GM06990 (cell line): ENCODE measurements around the gene MAPK1IP1L.
"Not testable (repeated sequence)": the region's sequence is repeated elsewhere in the genome, so short reads cannot be mapped to it uniquely, and the experiment has no call there.

Experiments
- DNase-seq: peaks from one replicate; pipeline ENCODE4 v3.0.0-alpha.2; 2011; ENCODE audit not compliant: insufficient read length; ENCODE audit errors: extremely low read depth
- H3K27me3 ChIP-seq: replicated peaks from 2 replicates; pipeline ENCODE4 v1.6.0; 2011; ENCODE audit warnings: low read length; ENCODE audit not compliant: control insufficient read depth, insufficient read depth
- H3K36me3 ChIP-seq: 2 replicates; pipeline ENCODE4 v1.5.1; 2011; ENCODE audit warnings: low read length; ENCODE audit not compliant: control insufficient read depth, insufficient read depth
- H3K4me3 ChIP-seq: replicated peaks from 2 replicates; pipeline ENCODE4 v1.5.1; 2011; ENCODE audit warnings: low read depth, mild to moderate bottlenecking, control low read depth, low read length
- TF ChIP-seq, protein P1 (sequence below): IDR thresholded peaks from 2 replicates; pipeline ENCODE4 v1.5.1; 2011; ENCODE audit warnings: low read length, control low read depth, mild to moderate bottlenecking, inconsistent platforms; ENCODE audit not compliant: insufficient read depth, poor library complexity, severe bottlenecking

Gene MAPK1IP1L

DNA sequence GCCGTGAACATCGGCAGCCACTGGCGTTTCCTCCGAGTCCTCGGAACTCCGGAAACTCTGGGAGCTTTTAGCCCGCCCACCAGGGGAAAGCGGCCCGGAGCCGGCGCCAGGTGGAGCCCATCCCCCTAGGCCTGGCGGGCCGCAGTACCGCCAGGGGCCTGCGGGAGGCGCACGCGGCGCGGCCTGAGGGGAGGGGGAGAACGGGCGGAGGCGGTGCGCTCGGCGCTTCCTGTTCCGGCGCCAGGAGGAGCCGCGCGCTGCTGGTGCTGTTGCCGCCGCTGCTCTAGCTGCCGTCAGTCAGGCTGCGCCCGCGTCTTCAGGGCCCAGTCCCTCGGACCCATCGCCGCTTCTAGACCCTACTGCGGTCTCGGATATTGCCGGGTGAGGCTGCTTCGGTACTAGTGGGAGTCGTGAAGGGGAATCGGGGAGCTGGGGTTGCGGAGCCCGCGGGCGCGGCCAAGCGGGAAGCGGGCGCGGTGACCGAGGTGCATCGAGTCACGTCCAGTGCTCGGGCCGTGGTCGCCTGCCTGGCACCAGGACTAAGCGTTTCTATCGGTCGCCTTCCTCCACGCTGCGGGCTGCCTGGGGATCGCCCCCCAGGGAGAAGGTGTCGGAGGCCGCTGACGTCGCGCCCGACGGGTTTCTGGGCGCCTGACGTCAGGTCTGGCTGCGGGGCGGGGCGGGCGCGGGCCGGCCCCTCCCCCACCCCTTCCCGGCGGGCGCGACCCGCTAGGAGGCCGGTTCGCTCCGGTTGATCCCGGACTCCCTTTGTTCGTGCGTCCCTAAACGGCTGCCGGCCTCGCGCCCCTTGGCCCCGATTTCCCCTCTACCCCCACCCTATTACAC lies at the start of gene MAPK1IP1L:
Gene MAPK1IP1L (plus strand): TSS at position 225 of the 846 bp plus-strand sequence. CDS start 10,037 bp downstream, outside the sequence.
- H3K4me3 ChIP-seq, result peak within 1 kb of the TSS; percentile 100
- no peaks in the 10 kb centered on the region for H3K36me3 ChIP-seq
- TF ChIP-seq, protein P1, sequence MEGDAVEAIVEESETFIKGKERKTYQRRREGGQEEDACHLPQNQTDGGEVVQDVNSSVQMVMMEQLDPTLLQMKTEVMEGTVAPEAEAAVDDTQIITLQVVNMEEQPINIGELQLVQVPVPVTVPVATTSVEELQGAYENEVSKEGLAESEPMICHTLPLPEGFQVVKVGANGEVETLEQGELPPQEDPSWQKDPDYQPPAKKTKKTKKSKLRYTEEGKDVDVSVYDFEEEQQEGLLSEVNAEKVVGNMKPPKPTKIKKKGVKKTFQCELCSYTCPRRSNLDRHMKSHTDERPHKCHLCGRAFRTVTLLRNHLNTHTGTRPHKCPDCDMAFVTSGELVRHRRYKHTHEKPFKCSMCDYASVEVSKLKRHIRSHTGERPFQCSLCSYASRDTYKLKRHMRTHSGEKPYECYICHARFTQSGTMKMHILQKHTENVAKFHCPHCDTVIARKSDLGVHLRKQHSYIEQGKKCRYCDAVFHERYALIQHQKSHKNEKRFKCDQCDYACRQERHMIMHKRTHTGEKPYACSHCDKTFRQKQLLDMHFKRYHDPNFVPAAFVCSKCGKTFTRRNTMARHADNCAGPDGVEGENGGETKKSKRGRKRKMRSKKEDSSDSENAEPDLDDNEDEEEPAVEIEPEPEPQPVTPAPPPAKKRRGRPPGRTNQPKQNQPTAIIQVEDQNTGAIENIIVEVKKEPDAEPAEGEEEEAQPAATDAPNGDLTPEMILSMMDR, result peak; percentile 80
- DNase-seq, result peak; percentile 94
- H3K27me3 ChIP-seq, result no peaks in the 10 kb centered on the region

DNA sequence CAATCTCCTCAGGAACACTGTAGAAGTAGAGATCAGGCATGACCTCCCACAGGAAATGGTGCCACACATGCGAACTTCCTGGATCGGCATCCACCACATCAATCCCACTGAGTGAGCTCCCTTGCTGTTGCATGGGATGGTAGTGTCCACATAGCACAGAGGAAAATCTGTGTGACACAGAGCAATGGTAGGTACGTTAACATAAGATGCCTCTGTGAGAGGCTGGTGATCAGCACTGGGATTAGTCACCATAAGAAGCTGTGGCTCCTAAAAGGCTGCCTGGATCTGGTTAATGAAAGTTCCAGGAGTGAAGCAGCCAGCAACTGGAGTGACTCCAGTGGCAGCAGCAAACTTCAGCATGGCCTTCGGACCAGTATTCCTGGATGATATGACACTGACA lies 46.4 kb upstream of the MAPK1IP1L start:
- Histone ChIP-seq H3K27me3 (no peaks in the 10 kb centered on the region), H3K36me3 (peaks cover 9% of the 10 kb centered on the region), H3K4me3 (no peak overlapping the region)
- no peak for DNase-seq
- TF ChIP-seq, protein P1, result no peak

DNA sequence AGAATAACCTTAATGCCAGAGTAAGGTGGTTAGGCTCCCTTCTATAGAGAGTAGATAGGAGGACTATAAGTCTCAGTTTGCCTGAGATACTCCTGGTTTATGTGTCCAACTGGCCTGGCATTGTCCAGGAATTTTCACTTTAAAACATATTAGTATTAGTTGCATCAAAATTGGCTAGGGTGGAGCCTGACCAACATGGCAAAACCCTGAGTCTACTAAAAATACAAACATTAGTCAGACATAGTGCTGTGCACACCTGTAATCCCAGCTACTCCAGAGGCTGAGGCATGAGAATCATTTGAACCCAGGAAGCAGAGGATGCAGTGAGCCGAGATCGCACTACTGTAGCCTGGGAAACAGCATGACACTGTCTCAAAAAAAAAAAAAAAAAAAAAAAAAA lies 36.4 kb upstream of the MAPK1IP1L start:
- peaks cover 3% of the 10 kb centered on the region for H3K36me3 ChIP-seq
- H3K27me3 ChIP-seq, result no peaks in the 10 kb centered on the region
- TF ChIP-seq, protein P1, result no peak
- no peak for DNase-seq
- no peak overlapping the region for H3K4me3 ChIP-seq

DNA sequence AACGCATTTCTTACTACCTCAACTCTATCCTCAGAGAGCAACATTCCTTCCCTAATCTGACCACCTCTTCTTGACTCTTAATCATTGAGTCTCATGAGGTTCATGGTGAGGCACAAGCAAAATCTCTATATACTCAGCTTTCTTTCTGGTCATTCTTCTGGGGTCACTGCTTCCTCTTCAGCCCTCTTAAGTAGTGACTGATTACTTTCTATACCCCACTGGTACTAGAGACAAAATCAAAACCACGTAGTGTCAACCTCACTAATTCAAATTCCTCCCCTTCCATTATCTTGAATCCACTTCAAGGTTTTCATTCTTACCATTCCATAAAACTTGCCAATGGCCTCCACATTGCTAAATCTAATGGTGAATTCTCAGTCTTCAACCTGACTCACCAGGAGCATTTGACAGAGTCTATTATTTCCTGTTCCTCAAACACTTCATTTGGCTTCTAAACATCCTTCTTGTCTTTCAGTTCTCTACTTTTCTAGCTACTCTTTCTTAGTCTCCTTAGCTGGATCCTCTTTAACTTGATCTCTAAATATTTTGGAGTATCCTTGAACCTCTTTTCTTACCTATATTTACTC lies 31.4 kb upstream of the MAPK1IP1L start:
- TF ChIP-seq, protein P1, result no peak
- Histone ChIP-seq H3K4me3 (no peak overlapping the region), H3K27me3 (no peaks in the 10 kb centered on the region), H3K36me3 (peaks cover 1% of the 10 kb centered on the region)
- DNase-seq, result no peak

DNA sequence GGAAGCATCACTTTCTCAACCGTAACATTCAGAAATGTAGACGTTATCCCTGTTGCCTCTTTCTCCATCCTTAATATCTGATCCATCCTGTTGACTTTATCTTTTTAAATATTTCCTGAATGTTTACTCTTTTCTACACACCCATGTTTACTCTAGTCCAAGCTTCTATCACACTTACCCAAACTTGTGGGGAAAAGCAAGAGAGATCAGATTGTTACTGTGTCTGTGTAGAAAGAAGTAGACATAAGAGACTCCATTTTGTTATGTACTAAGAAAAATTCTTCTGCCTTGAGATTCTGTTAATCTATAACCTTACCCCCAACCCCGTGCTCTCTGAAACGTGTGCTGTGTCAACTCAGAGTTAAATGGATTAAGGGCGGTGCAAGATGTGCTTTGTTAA lies 27.1 kb upstream of the MAPK1IP1L start:
- not testable (repeated sequence) for DNase-seq, H3K4me3 ChIP-seq, H3K27me3 ChIP-seq, H3K36me3 ChIP-seq

DNA sequence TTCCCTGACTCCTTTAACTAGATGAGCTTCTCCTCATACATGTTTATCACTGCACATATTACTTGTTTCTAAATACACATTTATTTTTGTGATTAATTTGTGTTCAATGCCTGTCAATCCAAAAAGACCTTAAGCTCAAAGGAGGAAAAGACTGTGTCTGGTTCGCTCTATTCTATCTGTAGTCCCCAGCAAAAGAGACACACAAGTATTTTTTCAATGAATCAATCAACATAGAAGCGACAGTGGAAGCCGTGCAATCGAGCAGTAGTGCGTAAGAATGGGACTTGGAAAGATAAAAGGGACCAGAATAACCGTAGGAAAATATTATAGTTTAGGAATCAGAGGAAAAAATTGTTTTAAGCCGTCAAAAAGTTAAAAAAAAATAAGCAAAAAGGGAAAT lies 25.5 kb upstream of the MAPK1IP1L start:
- Histone ChIP-seq H3K27me3 (no peaks in the 10 kb centered on the region), H3K4me3 (peak overlapping the region; percentile 100), H3K36me3 (peaks cover 1% of the 10 kb centered on the region)
- TF ChIP-seq, protein P1, result no peak
- DNase-seq, result no peak
